ENCODE measurements around the gene SPTB. TPM values are rescaled to one million over a fixed set of nuclear protein-coding genes. Genes with fewer than 3 reads are reported as not detected.
A peak's percentile ranks its signal among the peaks of the same experiment; 100 is the strongest.

Gene SPTB
- total RNA-seq, 1 experiment from 2014 or later = 2.3 TPM

GRCh38 chr14:64709126-64709525, 170.6 kb downstream of the SPTB start:
- H3K79me1 ChIP-seq (ENCODE audit: insufficient read depth, low read depth, low read length, poor library complexity, severe bottlenecking) = no peaks in the 10 kb centered on the region
- H2AFZ ChIP-seq (ENCODE audit: low read length) = no peak overlapping the region
- no peak overlapping the region for H3K9ac ChIP-seq (ENCODE audit: extremely low read depth, insufficient read length, low read length)
- no peak overlapping the region for H3T11ph ChIP-seq (ENCODE audit: low read length)
- Mint-ChIP-seq H3K36me3 (ENCODE audit: insufficient read depth in 1 of 3, low read depth in 3 of 3) (peaks cover 33 to 36% (median 33%) of the 10 kb centered on the region in 3 experiments), H3K4me3 (peak overlapping the region in 1 of 2 experiments; percentile 87; a peak in 4 of 5 replicates), H3K27ac (peak overlapping the region in 1 of 3 experiments; percentile 92; a peak in 2 of 7 replicates), H3K4me1 (peaks cover 52 to 59% of the 10 kb centered on the region in 2 experiments), H3K27me3 (ENCODE audit: low read depth) (peaks cover 15% of the 10 kb centered on the region), H3K9me3 (peaks cover 22 to 25% of the 10 kb centered on the region in 2 experiments)
- no peak overlapping the region for H4K5ac ChIP-seq (ENCODE audit: insufficient read length, low read depth, low read length)
- H2BK15ac ChIP-seq (ENCODE audit: low read depth, low read length) = no peak overlapping the region
- no CpG with 5 or more reads among the region's 5 CpGs for WGBS (ENCODE audit: extremely low coverage, insufficient read length, low lambda C conversion rate)
- no peak overlapping the region for H3K56ac ChIP-seq (ENCODE audit: insufficient read length, low read depth, low read length)
- H2BK5ac ChIP-seq (ENCODE audit: insufficient read length, low read length) = no peak overlapping the region
- no peak overlapping the region for H2BK20ac ChIP-seq (ENCODE audit: low read depth, low read length, poor library complexity, severe bottlenecking)
- no peak overlapping the region for H3K27ac ChIP-seq (ENCODE audit: insufficient read length, low read depth, low read length)
- no peak overlapping the region for H3K4ac ChIP-seq (ENCODE audit: low read depth, low read length)
- H3K23me2 ChIP-seq (ENCODE audit: insufficient read length, low read depth, low read length, poor library complexity, severe bottlenecking) = peaks cover 22% of the 10 kb centered on the region
- H3K27me3 ChIP-seq (ENCODE audit: insufficient read depth, low read length) = no peaks in the 10 kb centered on the region
- H2BK12ac ChIP-seq (ENCODE audit: insufficient read length, low read depth, low read length) = no peak overlapping the region
- H3K18ac ChIP-seq (ENCODE audit: insufficient read length, low read depth, low read length) = no peak overlapping the region
- H3K9me3 ChIP-seq (ENCODE audit: control insufficient read depth, low read depth, low read length) = no peaks in the 10 kb centered on the region
- H3K4me1 ChIP-seq (ENCODE audit: insufficient read depth, low read length) = peaks cover 18% of the 10 kb centered on the region
- no peaks in the 10 kb centered on the region for H4K20me1 ChIP-seq (ENCODE audit: control insufficient read depth, insufficient read depth, insufficient read length)
- no peak for DNase-seq
- peaks cover 19% of the 10 kb centered on the region; the same call in 1 of the 2 replicates for H3K79me2 ChIP-seq (ENCODE audit: insufficient read depth, low read length)
- no peak overlapping the region for H3K14ac ChIP-seq (ENCODE audit: insufficient read depth, low read length)
- no peak overlapping the region for H4K8ac ChIP-seq (replicated peaks; ENCODE audit: insufficient read length, low read depth, low read length)
- TF ChIP-seq CTCF (conservative IDR thresholded peaks at IDR 0.05) = no peak
- H3K23ac ChIP-seq (ENCODE audit: insufficient read length, low read depth, low read length) = no peak overlapping the region
- no peak overlapping the region for H4K91ac ChIP-seq (ENCODE audit: insufficient read length, low read depth, low read length)
- peak overlapping the region; percentile 55 for H3K4me2 ChIP-seq (ENCODE audit: insufficient read depth, insufficient read length, low read length)
- no peak overlapping the region for H2AK5ac ChIP-seq (ENCODE audit: insufficient read length, low read length)
- H2BK120ac ChIP-seq (ENCODE audit: low read depth, low read length, poor library complexity, severe bottlenecking) = no peak overlapping the region
